ENCODE data around the gene CANX. TPM values are rescaled to one million over a fixed set of nuclear protein-coding genes. Genes with fewer than 3 reads are reported as not detected.
A peak's percentile ranks its signal among the peaks of the same experiment; 100 is the strongest.

The CANX gene
- polyA plus RNA-seq, 1 donor = 473 TPM

DNA sequence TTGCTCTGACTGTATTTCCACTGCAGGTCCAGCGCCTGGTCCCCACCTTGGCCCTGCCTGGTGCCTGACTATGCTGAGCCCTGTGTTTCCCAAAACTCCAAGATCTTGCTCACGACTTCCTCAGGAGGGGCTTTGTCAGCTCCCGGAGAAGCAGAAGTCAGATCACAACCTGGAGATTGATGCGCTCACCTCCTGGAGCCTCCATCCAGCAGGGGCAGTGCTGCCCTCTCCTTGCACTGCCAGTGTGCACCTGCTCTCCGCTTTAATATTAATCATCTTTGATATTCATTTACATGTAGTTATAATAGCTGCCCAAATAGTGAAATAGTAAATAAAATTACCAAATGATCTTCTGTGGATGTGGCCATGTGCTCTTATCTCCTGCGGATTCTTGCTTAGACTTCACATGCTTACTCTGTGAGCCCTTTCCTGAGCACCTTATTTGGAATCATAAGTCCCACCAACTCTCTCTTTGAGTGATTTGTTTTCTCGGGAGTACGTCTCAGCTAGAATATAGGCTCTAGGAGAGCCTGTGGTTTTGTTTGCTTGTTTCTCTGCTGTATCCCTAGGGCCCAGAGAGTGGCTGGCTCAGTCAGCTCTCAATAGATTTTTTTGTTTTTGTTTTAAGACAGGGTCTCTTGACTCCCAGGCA, 51.2 kb downstream of the CANX start:
- DNase-seq = no peak
- Histone ChIP-seq H3K36me3 (ENCODE audit: control insufficient read depth, insufficient read depth, low read length) (peaks cover 7% of the 10 kb centered on the region), H3K27me3 (ENCODE audit: control insufficient read depth, insufficient read depth, low read length) (no peaks in the 10 kb centered on the region), H3K9me3 (ENCODE audit: control insufficient read depth, low read depth, low read length) (no peaks in the 10 kb centered on the region), H3K27ac (ENCODE audit: low read length) (no peak overlapping the region), H3K4me1 (ENCODE audit: control insufficient read depth, insufficient read depth, low read length) (peaks cover 6% of the 10 kb centered on the region), H3K4me3 (ENCODE audit: low read length) (no peak overlapping the region)
- no CpG with 5 or more reads among the region's 8 CpGs for WGBS (ENCODE audit: insufficient coverage, low lambda C conversion rate)

DNA sequence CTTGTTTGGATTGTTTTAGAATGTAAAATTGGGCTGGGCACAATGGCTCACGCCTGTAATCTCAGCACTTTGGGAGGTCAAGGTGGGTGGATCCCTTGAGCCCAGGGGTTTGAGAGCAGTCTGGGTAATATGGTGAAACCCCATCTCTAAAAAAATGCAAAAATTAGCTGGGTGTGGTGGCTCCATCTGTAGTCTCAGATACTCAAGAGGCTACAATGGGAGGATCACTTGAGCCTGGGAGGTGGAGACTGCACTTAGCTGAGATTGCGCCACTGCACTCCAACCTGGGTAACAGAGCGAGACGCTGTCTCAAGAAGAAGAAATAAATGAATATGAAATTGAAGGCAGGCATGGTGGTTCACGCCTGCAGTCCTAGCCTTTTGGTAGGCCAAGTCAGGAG, 55.2 kb downstream of the CANX start:
- Histone ChIP-seq H3K4me3 (ENCODE audit: low read length) (no peak overlapping the region), H3K9me3 (ENCODE audit: control insufficient read depth, low read depth, low read length) (no peaks in the 10 kb centered on the region), H3K27ac (ENCODE audit: low read length) (no peak overlapping the region), H3K4me1 (ENCODE audit: control insufficient read depth, insufficient read depth, low read length) (peaks cover 6% of the 10 kb centered on the region), H3K27me3 (ENCODE audit: control insufficient read depth, insufficient read depth, low read length) (no peaks in the 10 kb centered on the region), H3K36me3 (ENCODE audit: control insufficient read depth, insufficient read depth, low read length) (peaks cover 7% of the 10 kb centered on the region)
- WGBS (ENCODE audit: insufficient coverage, low lambda C conversion rate) = 100% methylated on average over 2 of the region's 5 CpGs
- no peak for DNase-seq

DNA sequence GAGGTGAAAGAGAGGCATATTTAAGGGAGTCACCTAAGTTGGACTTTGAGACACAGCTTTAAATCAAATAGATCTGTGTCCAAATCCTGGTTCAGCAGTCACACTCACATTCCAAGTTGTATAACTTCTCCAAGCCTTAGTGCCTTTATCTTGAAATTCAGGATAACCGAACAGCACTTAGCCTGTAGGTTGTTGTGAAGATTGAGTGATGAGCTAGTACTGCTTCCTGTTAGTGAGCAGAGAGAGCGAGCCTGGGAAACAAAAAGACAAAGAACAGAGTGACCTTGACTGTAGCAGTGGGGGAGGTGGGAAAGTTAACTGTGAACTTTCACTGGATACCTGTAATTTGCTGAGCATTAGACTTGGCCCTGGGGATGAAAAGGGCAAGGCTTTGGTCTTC, 56.3 kb downstream of the CANX start:
- H3K27ac ChIP-seq (ENCODE audit: low read length) = no peak overlapping the region
- WGBS (ENCODE audit: insufficient coverage, low lambda C conversion rate) = no CpG with 5 or more reads among the region's 2 CpGs
- H3K9me3 ChIP-seq (ENCODE audit: control insufficient read depth, low read depth, low read length) = no peaks in the 10 kb centered on the region
- peaks cover 6% of the 10 kb centered on the region for H3K4me1 ChIP-seq (ENCODE audit: control insufficient read depth, insufficient read depth, low read length)
- peak; percentile 34 to 61 for DNase-seq
- peaks cover 3% of the 10 kb centered on the region for H3K36me3 ChIP-seq (ENCODE audit: control insufficient read depth, insufficient read depth, low read length)
- H3K27me3 ChIP-seq (ENCODE audit: control insufficient read depth, insufficient read depth, low read length) = no peaks in the 10 kb centered on the region
- no peak overlapping the region for H3K4me3 ChIP-seq (ENCODE audit: low read length)

DNA sequence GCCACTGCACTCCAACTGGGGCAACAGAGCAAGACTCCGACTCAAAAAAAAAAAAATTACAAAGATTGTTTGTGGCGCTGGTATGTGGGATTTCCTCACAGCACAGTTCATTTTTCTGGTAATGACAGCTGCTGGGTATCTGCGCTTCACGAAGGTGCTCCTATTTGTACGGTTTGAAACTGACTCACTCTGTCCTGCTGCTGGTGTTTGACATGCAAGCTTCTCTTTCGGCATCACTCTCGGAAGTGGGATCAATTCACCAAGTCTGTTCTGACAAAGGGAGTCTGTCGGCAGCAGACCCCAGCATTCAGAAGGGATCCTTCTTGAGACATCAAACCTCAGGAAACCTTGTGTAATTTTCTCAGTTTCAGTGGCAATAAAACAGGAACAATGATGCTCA, 60.2 kb downstream of the CANX start:
- H3K27ac ChIP-seq (ENCODE audit: low read length) = no peak overlapping the region
- no peaks in the 10 kb centered on the region for H3K9me3 ChIP-seq (ENCODE audit: control insufficient read depth, low read depth, low read length)
- H3K4me3 ChIP-seq (ENCODE audit: low read length) = no peak overlapping the region
- H3K36me3 ChIP-seq (ENCODE audit: control insufficient read depth, insufficient read depth, low read length) = peaks cover 3% of the 10 kb centered on the region
- WGBS (ENCODE audit: insufficient coverage, low lambda C conversion rate) = 80% methylated on average over 1 of the region's 8 CpGs
- H3K27me3 ChIP-seq (ENCODE audit: control insufficient read depth, insufficient read depth, low read length) = no peaks in the 10 kb centered on the region
- DNase-seq = no peak
- H3K4me1 ChIP-seq (ENCODE audit: control insufficient read depth, insufficient read depth, low read length) = peaks cover 25% of the 10 kb centered on the region

DNA sequence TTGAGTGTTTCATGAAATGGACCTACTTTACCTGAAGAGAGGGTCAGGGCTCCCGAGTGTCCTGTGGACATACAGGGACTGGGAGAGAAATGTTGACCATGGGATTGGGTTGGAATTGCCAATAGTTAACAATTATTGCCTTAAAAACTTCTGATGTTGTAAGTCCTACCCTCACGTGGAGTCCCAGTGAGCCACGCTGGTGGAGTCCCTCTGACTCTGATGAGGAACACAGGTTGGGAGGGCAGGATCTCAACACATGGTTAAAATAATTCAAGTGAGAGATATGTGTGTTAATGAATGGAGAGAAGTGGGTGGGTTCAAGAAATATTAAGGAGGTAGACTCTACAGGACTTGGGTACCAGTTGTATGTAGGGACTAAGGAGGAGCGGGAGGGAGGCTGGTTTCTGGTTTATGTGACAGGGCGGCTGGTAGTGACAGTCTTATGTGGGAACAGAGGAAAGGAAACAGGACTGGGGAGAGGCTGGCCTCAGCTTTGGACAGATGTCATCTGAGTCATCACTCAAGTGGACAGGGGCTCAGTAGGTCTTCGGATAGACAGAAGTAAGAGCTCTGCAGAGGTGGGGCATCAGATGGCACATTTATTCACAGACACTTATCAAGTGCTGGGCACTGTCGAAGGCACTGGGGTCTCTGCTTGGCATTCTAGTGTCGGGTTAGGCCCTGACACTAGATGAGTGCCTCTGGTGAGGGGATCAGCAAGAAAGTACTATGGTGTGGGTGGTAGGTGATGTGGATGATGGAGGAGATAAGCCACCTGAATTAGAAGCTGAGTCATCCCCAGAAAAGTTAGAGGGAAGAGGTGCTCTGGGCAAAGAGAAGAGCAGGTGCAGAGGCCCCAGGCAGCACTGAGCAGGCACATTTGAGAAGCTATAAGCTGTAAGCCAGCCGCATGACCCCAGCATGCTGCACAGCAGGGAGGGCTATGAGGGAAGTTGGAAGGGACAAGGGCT, 61.1 kb downstream of the CANX start:
- WGBS (ENCODE audit: insufficient coverage, low lambda C conversion rate) = 100% methylated on average over 1 of the region's 9 CpGs
- no peaks in the 10 kb centered on the region for H3K27me3 ChIP-seq (ENCODE audit: control insufficient read depth, insufficient read depth, low read length)
- H3K9me3 ChIP-seq (ENCODE audit: control insufficient read depth, low read depth, low read length) = no peaks in the 10 kb centered on the region
- DNase-seq = no peak
- H3K36me3 ChIP-seq (ENCODE audit: control insufficient read depth, insufficient read depth, low read length) = peaks cover 3% of the 10 kb centered on the region
- H3K4me1 ChIP-seq (ENCODE audit: control insufficient read depth, insufficient read depth, low read length) = peaks cover 19% of the 10 kb centered on the region
- H3K27ac ChIP-seq (ENCODE audit: low read length) = no peak overlapping the region
- H3K4me3 ChIP-seq (ENCODE audit: low read length) = no peak overlapping the region

DNA sequence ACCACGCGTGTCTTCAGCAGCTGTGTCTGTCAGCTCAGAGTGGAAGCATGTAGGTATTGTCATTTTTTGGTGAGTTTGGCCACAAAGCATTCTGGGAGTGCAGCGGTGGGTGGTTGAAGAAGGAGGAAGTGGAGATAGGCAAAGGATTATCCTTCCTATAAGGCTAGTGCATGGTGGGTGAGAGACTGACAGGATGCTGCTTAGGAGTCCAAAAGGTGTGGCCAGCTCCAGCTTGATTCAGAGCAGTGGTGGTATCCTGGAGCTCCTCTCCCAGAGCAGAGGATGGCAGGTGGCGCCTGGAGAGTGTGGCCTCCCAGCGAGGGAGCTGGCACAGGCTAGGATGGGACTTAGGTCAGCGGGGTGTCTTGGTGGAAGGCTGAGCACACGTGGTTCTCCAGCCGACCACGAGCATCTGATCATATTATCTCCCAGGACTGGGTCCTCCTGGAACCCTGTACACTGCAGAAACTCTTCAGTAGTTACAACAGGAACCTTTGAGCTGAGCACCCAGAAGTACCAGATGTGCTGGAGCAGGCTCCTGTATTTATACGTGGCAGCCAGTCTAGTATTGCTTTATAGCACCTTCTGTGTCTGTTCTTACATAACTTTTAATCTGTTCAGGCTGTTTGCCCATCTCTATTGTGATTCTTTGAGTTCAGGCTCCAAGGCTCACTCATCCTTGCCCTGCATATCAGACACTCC, 63.5 kb downstream of the CANX start:
- peak; percentile 49 to 69 for DNase-seq
- no peaks in the 10 kb centered on the region for H3K27me3 ChIP-seq (ENCODE audit: control insufficient read depth, insufficient read depth, low read length)
- no peak overlapping the region for H3K27ac ChIP-seq (ENCODE audit: low read length)
- H3K9me3 ChIP-seq (ENCODE audit: control insufficient read depth, low read depth, low read length) = no peaks in the 10 kb centered on the region
- peaks cover 19% of the 10 kb centered on the region for H3K4me1 ChIP-seq (ENCODE audit: control insufficient read depth, insufficient read depth, low read length)
- H3K4me3 ChIP-seq (ENCODE audit: low read length) = no peak overlapping the region
- 67% methylated on average over 2 of the region's 10 CpGs for WGBS (ENCODE audit: insufficient coverage, low lambda C conversion rate)
- H3K36me3 ChIP-seq (ENCODE audit: control insufficient read depth, insufficient read depth, low read length) = peaks cover 21% of the 10 kb centered on the region

DNA sequence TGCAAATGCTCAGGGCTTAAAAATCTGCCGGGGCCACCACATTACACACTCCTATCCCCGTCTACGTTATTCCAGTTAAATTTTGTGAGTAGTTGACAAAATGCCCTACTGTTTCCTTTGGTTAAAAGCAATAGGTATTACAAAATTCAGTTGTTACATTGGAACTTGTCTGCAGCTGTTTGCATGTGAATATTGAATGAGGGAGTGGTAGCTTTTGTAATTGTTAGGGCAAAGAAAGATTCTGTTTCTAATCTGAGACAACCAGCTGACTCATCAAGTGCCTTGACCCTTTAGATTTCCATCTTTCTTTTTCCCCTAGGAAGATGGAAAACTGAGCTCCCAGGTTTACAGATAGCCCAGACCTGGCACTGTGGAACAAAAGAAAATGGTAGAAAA, 64.0 kb downstream of the CANX start:
- peaks cover 19% of the 10 kb centered on the region for H3K4me1 ChIP-seq (ENCODE audit: control insufficient read depth, insufficient read depth, low read length)

DNA sequence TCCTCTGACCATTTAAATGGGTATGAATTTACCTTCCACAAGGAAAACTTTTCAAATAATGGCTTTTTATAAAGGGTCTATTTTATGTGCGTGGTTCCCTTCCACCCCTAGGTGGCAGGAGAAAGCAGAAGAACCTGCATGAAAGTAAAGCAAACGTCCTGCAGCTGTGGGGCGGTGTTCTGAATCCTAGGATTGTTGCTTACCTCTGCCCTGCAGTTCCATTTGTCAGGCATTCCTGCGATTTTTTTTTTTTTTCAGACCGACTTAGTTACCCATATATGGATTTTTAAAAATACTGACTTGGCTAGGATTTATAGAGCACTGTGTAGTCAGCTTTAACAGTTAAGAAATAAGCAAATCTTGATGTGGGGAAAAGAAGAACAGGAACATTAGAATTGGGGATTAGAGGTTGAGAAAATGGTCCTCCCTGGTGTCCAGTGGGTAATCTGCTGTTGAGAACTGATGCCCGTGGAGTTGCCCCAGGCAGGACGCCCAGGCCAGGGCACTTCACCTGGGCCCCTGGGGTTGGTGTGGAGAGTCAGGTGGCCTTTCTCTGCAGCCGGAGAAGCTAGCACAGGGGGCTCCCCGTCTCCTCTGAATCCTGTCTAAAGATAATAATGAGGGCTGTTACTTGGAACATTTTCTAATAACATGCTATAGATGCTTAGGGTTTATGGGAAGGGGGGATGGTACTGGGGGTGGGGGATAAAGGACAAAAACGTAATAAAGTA, 64.6 kb downstream of the CANX start:
- no peak overlapping the region for H3K27ac ChIP-seq (ENCODE audit: low read length)
- peaks cover 19% of the 10 kb centered on the region for H3K4me1 ChIP-seq (ENCODE audit: control insufficient read depth, insufficient read depth, low read length)
- H3K9me3 ChIP-seq (ENCODE audit: control insufficient read depth, low read depth, low read length) = no peaks in the 10 kb centered on the region
- no peaks in the 10 kb centered on the region for H3K27me3 ChIP-seq (ENCODE audit: control insufficient read depth, insufficient read depth, low read length)
- DNase-seq = peak; percentile 69 to 72
- no CpG with 5 or more reads among the region's 10 CpGs for WGBS (ENCODE audit: insufficient coverage, low lambda C conversion rate)
- peaks cover 24% of the 10 kb centered on the region for H3K36me3 ChIP-seq (ENCODE audit: control insufficient read depth, insufficient read depth, low read length)
- no peak overlapping the region for H3K4me3 ChIP-seq (ENCODE audit: low read length)

More for the DNA sequence above, 64.0 kb downstream of the CANX start:
- no peaks in the 10 kb centered on the region for H3K27me3 ChIP-seq (ENCODE audit: control insufficient read depth, insufficient read depth, low read length)
- H3K36me3 ChIP-seq (ENCODE audit: control insufficient read depth, insufficient read depth, low read length) = peaks cover 23% of the 10 kb centered on the region
- H3K27ac ChIP-seq (ENCODE audit: low read length) = no peak overlapping the region
- no peaks in the 10 kb centered on the region for H3K9me3 ChIP-seq (ENCODE audit: control insufficient read depth, low read depth, low read length)
- no peak for DNase-seq
- WGBS (ENCODE audit: insufficient coverage, low lambda C conversion rate) = no CpG with 5 or more reads among the region's 3 CpGs
- no peak overlapping the region for H3K4me3 ChIP-seq (ENCODE audit: low read length)

DNA sequence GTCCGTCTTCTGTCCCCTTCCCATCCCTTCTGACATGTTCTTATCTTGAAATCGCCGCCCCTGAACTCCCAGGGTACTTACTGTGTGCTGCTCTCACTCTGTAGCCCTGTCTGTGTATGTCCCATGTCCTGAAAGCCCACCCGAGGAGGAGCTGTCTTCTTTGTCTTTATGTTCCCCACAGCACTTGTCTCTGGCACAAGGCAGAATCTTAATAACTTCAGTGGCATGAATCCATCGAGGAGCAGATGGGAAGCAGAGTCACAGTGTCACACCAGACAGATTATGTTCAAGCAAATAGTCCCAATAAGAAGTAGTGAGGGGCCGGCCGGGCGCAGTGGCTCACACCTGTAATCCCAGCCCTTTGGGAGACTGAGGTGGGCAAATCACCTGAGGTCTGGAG, 65.3 kb downstream of the CANX start:
- WGBS (ENCODE audit: insufficient coverage, low lambda C conversion rate) = no CpG with 5 or more reads among the region's 8 CpGs
- Histone ChIP-seq H3K36me3 (ENCODE audit: control insufficient read depth, insufficient read depth, low read length) (peaks cover 27% of the 10 kb centered on the region), H3K4me3 (ENCODE audit: low read length) (no peak overlapping the region), H3K4me1 (ENCODE audit: control insufficient read depth, insufficient read depth, low read length) (peaks cover 19% of the 10 kb centered on the region), H3K27me3 (ENCODE audit: control insufficient read depth, insufficient read depth, low read length) (no peaks in the 10 kb centered on the region), H3K9me3 (ENCODE audit: control insufficient read depth, low read depth, low read length) (no peaks in the 10 kb centered on the region), H3K27ac (ENCODE audit: low read length) (no peak overlapping the region)
- DNase-seq = no peak

DNA sequence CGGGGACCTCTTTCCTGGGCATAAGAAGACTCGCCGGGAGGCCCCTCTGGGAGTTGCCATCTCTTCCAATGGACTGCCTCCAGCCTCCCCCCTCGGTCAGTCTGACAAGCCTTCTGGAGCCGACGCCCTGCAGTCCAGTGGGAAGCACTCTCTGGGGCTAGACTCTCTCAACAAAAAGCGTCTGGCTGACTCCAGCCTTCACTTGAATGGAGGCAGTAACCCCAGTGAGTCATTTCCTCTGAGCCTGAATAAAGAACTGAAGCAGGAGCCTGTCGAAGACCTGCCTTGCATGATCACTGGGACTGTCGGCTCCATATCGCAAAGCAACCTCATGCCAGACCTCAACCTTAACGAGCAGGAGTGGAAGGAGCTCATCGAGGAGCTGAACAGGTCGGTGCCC, 66.6 kb downstream of the CANX start:
- Histone ChIP-seq H3K36me3 (ENCODE audit: control insufficient read depth, insufficient read depth, low read length) (peaks cover 38% of the 10 kb centered on the region), H3K27me3 (ENCODE audit: control insufficient read depth, insufficient read depth, low read length) (no peaks in the 10 kb centered on the region), H3K4me3 (ENCODE audit: low read length) (no peak overlapping the region), H3K27ac (ENCODE audit: low read length) (no peak overlapping the region), H3K4me1 (ENCODE audit: control insufficient read depth, insufficient read depth, low read length) (peaks cover 19% of the 10 kb centered on the region), H3K9me3 (ENCODE audit: control insufficient read depth, low read depth, low read length) (no peaks in the 10 kb centered on the region)
- no peak for DNase-seq
- no CpG with 5 or more reads among the region's 13 CpGs for WGBS (ENCODE audit: insufficient coverage, low lambda C conversion rate)
